Calu3 (cell line): ENCODE measurements around the gene OLFM1. TPM values are rescaled to one million over a fixed set of nuclear protein-coding genes. Genes with fewer than 3 reads are reported as not detected.

Experiments used
- BruUV-seq: library from RNA; stranded (reverse); fragments of 400-500 nt; replicated peaks from 2 replicates; lab custom pipeline; 2021; lab: Mats Ljungman, UMichigan
- CTCF ChIA-PET: fragments of 300-600 bp; sonication (Branson Sonifier 250); formaldehyde crosslinking; loops from one replicate; lab custom pipeline; 2022; ENCODE audit warnings: antibody characterized with exemption; lab: Charles Lee
- DNase-seq: peaks from one replicate; pipeline ENCODE4 v3.0.0; 2022
- H3K27ac Mint-ChIP-seq: one replicate; pipeline ENCODE4 v1.8.0; 2022; ENCODE audit warnings: mixed read lengths; ENCODE audit not compliant: unreplicated experiment
- H3K27me3 Mint-ChIP-seq: one replicate; pipeline ENCODE4 v1.8.0; 2022; ENCODE audit warnings: mixed read lengths; ENCODE audit not compliant: unreplicated experiment
- H3K36me3 Mint-ChIP-seq: one replicate; pipeline ENCODE4 v1.8.0; 2022; ENCODE audit warnings: mild to moderate bottlenecking, moderate library complexity, mixed read lengths; ENCODE audit not compliant: insufficient read depth, unreplicated experiment
- H3K4me1 Mint-ChIP-seq: one replicate; pipeline ENCODE4 v1.8.0; 2022; ENCODE audit warnings: mild to moderate bottlenecking, low read depth, mixed read lengths; ENCODE audit not compliant: unreplicated experiment
- H3K4me3 Mint-ChIP-seq: one replicate; pipeline ENCODE4 v1.8.0; 2022; ENCODE audit warnings: mild to moderate bottlenecking, low read depth, moderate library complexity, mixed read lengths; ENCODE audit not compliant: unreplicated experiment
- H3K9me3 Mint-ChIP-seq: one replicate; pipeline ENCODE4 v1.8.0; 2022; ENCODE audit warnings: low read depth, mixed read lengths; ENCODE audit not compliant: unreplicated experiment
- intact Hi-C: fragments of 100-400 bp; cut with micrococcal nuclease; formaldehyde crosslinking; loops from one replicate; pipeline ENCODE4 v1.10.0; 2022; ENCODE audit not compliant: unreplicated experiment
- total RNA-seq: library from RNA; stranded (reverse); gene quantifications from 2 replicates; pipeline ENCODE4 v1.2.3, GENCODE V29; 2022
- TF ChIP-seq, protein P1 (sequence below): fragments of 200-600 bp; IDR thresholded peaks from one replicate; pipeline ENCODE4 v1.8.0; 2022; ENCODE audit warnings: antibody characterized with exemption; ENCODE audit not compliant: unreplicated experiment

OLFM1 gene
- total RNA-seq, 1 experiment from 2014 or later, result 5.5 TPM

DNA sequence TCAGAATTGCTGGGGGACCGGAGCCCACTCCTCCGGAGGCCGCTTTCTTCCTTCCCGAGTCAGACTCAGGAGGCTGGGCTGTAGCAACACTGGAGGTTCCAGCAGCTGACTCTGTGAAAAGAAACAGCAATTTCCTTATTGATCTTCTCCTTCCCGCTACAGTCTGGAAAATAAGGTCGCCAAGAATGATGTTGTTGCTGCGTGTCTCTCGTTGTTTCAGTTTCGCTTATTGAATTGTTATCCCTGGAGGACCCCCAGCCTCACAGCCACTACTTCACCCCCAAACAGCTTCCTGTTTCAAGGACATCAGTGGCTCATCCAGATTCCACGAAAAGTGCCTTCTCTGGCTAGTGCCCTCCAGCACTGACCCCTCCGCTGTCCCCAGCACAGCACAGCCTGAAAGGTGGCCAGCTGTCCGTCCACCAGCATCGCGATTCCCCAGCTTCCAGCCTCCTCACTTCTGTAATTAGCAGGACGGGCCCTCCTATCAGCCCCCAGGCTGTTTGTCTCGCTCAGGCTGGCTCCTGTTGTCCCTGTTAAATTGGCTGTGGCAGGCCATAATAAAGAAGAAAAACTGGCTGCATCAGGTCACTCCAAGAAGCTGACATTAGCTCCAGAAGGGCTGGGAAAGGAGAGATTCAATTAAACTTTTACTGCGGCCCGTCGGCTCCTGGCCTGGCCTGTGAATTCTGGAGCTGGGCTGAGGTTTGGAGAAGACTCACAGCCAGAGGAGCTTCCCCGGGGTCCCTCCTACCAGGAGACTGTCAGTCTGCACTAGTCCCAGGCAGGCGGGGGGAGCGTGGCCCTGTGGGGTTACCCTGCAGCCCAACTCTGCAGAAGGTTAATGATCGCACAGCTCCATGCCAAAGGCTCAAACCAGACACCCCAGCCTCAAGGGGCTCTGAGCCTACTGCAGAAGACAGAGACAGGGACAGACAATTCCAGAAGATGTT lies 40.5 kb downstream of the OLFM1 start:
- no peaks in the 10 kb centered on the region for H3K4me1 Mint-ChIP-seq
- H3K36me3 Mint-ChIP-seq, result no peaks in the 10 kb centered on the region
- CTCF ChIA-PET, result no interaction called here
- no peak overlapping the region for H3K4me3 Mint-ChIP-seq
- intact Hi-C loops, result no loop called here
- H3K9me3 Mint-ChIP-seq, result no peaks in the 10 kb centered on the region
- DNase-seq, result no peak
- H3K27ac Mint-ChIP-seq, result no peak overlapping the region
- TF ChIP-seq, protein P1, sequence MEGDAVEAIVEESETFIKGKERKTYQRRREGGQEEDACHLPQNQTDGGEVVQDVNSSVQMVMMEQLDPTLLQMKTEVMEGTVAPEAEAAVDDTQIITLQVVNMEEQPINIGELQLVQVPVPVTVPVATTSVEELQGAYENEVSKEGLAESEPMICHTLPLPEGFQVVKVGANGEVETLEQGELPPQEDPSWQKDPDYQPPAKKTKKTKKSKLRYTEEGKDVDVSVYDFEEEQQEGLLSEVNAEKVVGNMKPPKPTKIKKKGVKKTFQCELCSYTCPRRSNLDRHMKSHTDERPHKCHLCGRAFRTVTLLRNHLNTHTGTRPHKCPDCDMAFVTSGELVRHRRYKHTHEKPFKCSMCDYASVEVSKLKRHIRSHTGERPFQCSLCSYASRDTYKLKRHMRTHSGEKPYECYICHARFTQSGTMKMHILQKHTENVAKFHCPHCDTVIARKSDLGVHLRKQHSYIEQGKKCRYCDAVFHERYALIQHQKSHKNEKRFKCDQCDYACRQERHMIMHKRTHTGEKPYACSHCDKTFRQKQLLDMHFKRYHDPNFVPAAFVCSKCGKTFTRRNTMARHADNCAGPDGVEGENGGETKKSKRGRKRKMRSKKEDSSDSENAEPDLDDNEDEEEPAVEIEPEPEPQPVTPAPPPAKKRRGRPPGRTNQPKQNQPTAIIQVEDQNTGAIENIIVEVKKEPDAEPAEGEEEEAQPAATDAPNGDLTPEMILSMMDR, result no peak
- no peaks in the 10 kb centered on the region for H3K27me3 Mint-ChIP-seq
- BruUV-seq, result no TSS peak

DNA sequence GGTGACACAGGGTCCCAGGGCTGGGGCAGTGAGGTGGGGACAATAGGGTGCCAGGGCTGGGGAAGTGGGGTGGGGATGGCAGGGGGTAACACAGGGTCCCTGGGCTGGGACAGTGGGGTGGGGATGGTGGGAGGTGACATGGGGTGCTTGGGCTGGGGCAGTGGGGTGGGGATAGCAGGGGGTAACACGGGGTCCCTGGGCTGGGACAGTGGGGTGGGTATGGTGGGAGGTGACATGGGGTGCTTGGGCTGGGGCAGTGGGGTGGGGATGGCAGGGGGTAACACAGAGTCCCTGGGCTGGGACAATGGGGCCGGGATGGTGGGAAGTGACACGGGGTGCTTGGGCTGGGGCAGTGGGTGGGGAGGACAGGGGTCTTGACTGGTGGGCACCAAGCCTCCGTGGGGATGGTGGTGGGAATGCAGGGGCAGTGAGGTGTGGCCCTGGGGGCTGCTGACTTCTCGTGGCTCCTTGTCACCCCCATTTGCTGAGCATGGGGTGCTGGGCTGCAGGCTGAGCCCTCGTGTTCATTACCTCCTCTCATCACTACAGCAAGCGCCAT lies 41.7 kb downstream of the OLFM1 start:
- CTCF ChIA-PET, result no interaction called here
- no peaks in the 10 kb centered on the region for H3K27me3 Mint-ChIP-seq
- H3K9me3 Mint-ChIP-seq, result no peaks in the 10 kb centered on the region

GRCh38 chr9:135130207-135130976 lies 42.9 kb downstream of the OLFM1 start:
- peak; percentile 30 for DNase-seq
- TF ChIP-seq, protein P1, result no peak
- H3K9me3 Mint-ChIP-seq, result no peaks in the 10 kb centered on the region
- CTCF ChIA-PET, result no interaction called here
- H3K4me3 Mint-ChIP-seq, result no peak overlapping the region
- BruUV-seq, result no TSS peak
- no peaks in the 10 kb centered on the region for H3K27me3 Mint-ChIP-seq
- intact Hi-C loops, result no loop called here
- H3K36me3 Mint-ChIP-seq, result no peaks in the 10 kb centered on the region
- no peak overlapping the region for H3K27ac Mint-ChIP-seq
- H3K4me1 Mint-ChIP-seq, result no peaks in the 10 kb centered on the region

More for the DNA sequence above, 41.7 kb downstream of the OLFM1 start:
- no TSS peak for BruUV-seq
- TF ChIP-seq, protein P1, result no peak
- H3K4me3 Mint-ChIP-seq, result no peak overlapping the region
- H3K36me3 Mint-ChIP-seq, result no peaks in the 10 kb centered on the region
- no peak overlapping the region for H3K27ac Mint-ChIP-seq
- intact Hi-C loops, result no loop called here
- no peaks in the 10 kb centered on the region for H3K4me1 Mint-ChIP-seq
- no peak for DNase-seq

DNA sequence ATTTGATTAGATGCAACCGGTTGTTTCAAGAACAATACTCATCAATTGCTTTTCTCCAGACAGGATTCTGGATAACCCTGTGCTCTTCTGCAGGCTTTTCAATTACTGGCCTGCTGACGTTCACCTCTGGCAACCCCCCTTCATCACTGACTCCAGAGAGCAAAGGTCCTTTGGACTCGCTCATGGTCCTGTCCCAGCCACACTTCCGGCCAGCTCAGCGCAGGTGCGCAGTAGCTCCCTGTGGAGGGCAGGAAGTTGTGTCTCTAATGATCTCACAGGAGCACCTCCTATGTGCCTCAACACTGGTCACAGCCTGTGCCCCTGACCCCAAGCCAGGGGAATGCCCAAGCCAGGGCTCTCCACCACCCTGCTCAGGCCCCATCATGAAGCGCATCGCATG lies 44.0 kb downstream of the OLFM1 start:
- CTCF ChIA-PET, result no interaction called here
- no peaks in the 10 kb centered on the region for H3K9me3 Mint-ChIP-seq
- H3K36me3 Mint-ChIP-seq, result no peaks in the 10 kb centered on the region
- H3K4me3 Mint-ChIP-seq, result no peak overlapping the region
- no peaks in the 10 kb centered on the region for H3K27me3 Mint-ChIP-seq
- TF ChIP-seq, protein P1, result no peak
- H3K4me1 Mint-ChIP-seq, result no peaks in the 10 kb centered on the region
- intact Hi-C loops, result no loop called here
- no TSS peak for BruUV-seq
- no peak overlapping the region for H3K27ac Mint-ChIP-seq
- DNase-seq, result no peak
